CD4-positive, alpha-beta T cell treated with Interleukin-21 for 1 hour (primary cell): ENCODE measurements around the gene USP9X.
A peak's percentile ranks its signal among the peaks of the same experiment; 100 is the strongest.
"Not testable (repeated sequence)": the region's sequence is repeated elsewhere in the genome, so short reads cannot be mapped to it uniquely, and the experiment has no call there.

Source experiments
- DNase-seq: peaks from one replicate; pipeline ENCODE4 v3.0.0-alpha.2; 2020

Gene USP9X

DNA sequence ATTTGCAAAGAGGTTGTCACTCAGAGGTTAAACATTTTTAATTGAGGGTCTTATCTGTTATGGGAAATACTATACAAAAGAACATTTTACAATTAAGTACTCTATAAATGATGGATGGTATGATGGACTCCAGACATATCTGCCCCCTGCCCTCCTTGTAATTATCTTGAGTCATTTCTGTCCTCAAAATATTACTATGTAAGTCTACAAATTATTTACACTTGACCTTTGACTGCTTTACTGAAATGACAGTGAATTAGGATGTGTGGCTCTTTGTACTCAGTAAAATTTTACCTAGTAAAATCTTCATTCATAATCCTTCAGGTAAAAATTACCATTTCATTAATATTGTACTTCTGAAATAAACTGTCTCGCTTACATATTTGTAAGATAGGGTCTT is 46.5 kb downstream of the USP9X start:
- DNase-seq, result no peak

DNA sequence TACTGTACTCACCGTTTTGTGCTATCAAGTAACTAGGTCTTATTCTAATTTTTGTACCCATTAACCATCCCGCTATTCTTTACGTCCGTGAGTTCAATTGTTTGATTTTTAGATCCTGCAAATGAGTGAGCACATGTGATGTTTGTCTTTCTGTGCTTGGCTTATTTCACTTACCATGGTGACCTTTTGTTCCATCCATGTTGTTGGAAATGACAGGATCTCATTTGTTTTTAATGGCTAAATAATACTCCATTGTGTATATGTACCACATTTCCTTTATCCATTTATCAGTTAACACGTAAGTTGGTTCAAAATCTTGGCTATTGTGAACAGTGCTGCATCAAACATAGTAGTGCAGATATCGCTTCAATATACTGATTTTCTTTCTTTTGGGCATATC is 48.3 kb downstream of the USP9X start:
- DNase-seq, result no peak

DNA sequence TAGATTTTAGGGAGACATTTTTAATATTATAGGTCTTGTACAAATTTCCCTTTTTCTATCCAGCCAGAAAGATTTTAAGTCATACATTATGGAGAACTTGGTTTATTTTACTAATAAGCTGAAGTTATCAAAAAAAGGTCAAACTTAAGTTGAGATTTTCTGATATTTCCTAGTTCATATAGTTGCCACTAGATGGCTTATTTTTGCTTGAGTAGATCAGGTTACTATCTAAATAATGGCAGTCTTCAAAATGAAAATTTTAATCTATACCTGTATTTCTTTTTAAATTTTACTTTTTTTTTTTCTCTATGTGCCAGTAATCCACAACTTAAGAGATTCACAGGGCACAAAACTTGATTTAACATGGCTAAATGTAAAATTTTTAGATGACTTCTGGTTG is 52.3 kb downstream of the USP9X start:
- no peak for DNase-seq

DNA sequence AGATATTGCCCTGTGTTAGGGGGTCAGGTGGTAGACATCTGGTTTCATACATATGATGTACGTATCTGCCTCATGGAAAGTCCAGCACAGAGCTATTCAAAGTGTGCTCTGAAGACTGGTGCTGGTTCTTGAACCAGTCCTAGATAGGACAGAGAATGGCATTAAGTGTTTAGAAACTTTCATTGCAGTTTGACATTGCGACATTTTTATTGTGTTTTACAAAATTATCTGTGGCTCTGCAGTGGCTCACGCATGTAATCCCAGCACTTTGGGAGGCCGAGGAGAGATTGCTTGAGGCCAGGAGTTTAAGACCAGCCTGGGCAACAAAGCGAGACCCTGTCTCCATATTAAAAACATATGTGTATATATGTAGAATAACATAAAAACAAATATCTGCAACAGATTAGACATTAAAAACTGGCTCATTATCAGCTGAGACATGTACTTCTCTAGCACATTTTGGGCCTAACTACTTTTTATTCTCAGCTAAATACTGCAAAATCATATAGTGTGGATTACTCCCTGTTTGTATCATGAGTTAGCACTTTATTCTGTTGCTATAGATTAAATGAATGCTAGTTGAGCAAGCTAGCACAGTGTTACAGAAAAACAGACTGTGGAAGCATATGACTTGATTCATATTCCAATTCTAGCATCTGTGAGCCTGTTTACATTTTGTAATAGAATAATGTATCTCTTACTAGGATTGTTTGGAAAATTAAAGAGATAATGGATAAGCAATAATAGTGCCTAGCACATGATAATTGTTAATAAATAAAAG is 57.1 kb downstream of the USP9X start:
- no peak for DNase-seq

DNA sequence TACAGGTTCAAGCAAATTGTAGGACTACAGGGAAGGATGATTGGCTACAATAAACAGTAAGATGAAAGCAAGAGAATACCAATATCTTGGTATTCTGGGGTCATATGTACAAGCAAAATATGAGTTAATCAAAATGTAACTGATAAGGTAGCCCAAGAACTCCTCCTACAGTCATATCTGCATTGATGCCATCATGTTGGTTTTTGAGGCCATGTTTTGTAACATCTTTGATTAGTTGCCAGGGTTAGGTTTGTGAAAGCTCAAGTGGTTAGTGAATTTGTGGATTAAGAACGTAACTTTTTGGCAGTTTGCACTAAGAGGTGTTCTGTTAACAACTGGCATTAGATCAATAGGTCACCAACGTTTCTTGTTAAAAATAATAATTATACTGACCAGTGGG is 59.6 kb downstream of the USP9X start:
- no peak for DNase-seq

DNA sequence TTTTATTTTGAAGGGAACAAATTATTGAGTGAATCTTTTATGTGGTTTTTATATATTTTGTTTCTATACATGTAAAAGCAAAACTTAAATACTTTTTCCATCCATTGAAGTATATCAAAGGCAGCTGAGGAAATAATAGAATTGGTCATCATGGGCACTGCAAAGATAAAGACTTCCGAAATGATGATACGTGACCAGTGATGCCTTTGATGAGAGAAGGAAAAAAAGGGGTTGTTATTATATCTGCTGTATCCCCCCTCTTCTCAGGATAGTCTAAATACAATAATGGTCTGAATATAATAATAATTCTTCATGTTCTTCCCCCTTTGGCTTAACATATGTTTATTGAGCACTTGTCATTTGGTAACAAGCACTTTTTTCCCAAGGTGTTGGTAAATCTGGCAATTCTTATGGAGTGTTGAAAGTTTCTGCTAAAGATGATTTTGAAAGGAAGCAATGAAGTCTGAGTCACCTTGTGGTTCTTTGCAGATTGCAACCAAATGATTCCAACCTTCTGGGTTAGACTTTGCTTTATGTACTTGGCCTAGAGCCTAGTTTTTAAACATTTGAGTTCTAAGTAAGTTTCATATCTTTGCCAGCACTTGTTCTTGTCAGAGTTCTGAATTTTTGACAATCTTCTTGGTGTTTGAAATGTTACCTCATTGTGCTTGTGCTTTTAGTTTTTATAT is 60.8 kb downstream of the USP9X start:
- DNase-seq, result no peak

DNA sequence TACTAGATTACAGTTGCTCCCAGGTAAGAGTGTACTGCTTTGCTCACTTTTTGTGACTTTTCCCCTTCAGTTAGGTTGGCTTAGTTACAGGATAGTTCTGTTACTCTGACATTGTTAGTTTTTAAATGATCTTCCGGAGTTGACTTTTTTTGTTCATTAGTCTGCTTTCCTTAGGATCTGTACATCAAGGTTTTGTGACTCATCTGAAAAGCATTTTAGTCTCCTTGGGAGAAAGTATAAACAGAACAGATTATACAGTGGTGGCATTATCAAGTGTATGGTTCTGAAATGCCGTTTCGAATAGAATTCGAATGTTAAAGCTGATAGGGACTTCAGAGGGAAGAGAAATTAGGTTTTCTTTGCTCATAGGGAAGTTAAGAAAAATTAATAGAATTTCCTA is 63.3 kb downstream of the USP9X start:
- DNase-seq, result no peak

DNA sequence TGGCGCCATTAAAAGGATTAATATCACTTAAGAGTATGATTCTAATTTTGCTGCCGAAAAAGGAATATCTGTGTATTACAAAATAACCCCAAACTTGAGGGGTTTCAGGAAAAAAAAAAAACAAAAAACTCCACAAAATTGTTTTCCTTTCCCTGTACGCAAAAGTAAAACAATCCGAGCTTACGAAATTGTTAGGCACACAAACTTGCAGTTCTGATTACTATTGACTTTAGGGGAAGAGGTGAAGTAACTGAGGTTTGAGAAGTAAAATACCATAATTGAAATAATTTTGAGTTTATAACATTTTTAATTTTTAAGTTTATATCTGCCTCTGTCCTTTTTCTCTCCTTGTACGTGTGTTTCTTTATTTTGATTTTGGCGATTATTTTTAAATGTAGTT is 64.8 kb downstream of the USP9X start:
- no peak for DNase-seq

DNA sequence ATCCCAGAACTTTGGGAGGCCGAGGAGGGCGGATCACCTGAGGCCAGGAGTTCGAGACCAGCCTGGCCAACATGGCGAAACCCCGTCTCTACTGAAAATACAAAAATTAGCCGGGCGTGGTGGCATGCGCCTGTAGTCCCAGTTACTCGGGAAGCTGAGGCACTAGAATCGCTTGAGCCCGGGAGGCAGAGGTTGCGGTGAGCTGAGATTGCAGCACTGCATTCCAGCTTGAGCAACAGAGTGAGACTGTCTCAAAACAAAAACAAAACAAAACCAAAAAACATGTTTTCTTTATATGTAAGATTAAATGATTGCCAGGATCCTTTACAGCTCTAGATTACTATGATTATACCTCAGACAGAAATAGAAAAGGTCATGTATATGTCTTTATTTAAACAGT is 66.5 kb downstream of the USP9X start:
- not testable (repeated sequence) for DNase-seq

DNA sequence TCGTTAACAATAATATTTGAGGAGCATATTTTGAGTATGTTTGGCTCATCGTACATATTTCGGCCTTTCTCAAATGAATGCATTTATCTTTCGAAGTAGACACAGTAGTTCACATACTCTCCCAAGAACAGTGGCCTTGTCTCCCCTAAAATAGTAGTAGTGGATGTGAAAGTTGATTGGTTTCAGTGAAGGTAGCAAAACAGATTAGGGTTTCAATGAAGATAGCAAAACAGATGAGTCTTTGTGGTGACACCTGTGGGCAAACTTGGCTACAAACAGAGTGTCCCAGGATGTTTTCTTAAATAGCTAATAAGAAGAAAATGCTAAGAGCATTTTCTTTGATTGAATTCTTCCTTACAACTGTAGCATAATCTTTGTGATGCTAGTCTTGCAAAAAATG is 67.0 kb downstream of the USP9X start:
- DNase-seq, result no peak

DNA sequence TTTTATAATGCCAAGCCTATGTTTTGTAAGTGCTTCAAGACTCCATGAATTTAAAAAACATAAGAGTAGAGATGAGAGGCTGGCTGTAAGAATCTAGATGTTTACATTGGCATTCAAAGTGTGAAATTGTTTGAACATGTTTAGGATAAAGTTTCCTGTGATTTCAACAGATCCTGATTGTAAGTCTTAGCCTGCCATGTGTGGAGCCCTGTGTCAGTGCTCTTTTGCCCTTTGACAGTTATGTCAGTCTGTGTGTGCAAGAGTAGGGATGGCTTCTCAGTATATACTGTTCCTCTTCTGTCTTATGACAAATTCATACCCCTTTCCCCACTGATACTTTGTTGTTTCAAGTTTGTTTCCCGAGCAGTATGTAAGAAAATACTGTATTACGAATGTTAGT is 68.2 kb downstream of the USP9X start:
- DNase-seq, result no peak

DNA sequence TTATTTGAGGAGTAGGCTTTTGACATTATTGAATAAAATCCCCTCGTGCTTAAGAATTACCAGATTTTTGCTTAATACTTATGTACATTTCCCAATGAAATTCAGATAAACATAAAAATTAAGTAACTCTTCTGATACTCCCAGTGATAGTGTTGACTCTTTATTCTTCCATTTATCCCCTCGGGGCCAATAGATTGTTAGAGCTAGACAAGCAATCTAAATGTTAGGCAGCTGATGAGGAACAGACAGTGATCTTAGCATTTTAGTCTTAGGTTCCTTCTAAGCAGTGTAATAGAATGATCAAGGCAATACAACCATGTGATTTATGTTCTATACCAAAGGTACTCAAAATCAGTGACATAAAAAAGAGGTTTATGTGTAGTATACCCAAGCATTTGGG is 68.7 kb downstream of the USP9X start:
- no peak for DNase-seq

DNA sequence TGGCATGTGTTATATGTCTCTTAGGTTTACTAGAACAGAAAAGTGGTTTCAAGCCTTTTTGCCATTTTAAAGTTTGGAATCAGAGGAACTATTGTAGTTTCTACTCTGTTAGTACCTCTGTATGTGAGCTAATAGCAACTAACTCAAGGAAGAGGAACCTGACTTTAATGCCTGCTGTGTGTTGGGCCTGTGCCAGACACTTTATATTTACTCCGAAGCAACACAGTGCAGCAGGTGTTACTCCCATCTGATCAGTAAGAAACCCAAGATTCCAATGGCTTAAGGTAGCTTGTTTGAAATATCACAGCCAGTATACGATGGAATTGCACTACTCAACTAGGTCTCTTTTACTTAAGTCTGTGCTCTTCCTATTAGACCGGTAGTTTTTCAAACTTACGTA is 79.2 kb downstream of the USP9X start:
- no peak for DNase-seq

DNA sequence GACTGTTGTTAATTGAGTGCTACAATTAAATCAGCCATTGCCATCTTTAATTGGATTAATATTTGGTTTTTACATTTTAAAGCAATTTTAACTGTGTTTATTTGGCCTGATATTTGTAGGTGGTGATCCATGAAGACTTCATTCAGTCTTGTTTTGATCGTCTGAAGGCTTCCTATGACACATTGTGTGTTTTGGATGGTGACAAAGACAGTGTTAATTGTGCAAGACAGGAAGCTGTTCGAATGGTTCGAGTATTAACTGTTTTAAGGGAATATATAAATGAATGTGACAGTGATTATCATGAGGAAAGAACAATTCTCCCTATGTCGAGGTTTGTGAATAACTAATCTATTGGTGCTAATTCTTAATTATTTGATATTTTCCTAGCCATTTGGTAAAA is 82.6 kb downstream of the USP9X start:
- no peak for DNase-seq

DNA sequence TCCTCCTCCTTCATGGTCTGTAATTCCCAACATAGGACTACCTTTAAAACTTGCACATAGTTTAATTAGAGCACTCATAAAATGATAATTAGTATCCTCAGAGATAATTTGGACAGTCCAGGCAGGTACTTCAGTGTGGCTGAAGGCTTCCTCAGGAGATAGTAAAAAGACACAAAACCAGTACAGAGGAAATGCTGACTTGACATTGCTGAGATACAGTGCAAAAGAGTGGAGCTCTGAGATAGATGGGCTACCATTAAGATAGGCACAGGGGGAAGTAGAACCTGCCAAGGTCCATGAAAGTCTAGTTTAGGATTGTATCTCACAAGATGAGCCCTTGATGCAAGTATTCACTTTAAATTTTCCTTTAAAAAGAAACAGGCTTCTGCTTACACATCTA is 91.0 kb downstream of the USP9X start:
- DNase-seq, result no peak

DNA sequence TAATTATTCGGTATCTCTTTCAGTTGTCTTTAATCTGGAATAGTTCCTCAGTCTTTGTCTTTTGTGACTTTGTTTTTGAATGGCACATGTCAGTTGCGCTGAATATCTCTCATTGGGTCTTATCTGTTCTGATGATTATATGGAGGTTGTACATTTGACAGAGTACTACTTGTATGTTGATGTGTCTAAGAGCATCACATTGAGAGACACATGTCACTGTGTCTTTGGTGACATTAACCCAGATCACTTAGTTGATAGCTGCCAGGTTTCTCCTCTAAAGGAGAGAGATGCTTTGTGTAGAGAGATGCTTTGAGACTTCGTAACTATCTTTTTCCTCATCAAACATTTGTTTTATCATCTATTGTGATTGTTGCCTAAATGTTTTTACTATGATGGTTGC is 92.1 kb downstream of the USP9X start:
- DNase-seq, result no peak

DNA sequence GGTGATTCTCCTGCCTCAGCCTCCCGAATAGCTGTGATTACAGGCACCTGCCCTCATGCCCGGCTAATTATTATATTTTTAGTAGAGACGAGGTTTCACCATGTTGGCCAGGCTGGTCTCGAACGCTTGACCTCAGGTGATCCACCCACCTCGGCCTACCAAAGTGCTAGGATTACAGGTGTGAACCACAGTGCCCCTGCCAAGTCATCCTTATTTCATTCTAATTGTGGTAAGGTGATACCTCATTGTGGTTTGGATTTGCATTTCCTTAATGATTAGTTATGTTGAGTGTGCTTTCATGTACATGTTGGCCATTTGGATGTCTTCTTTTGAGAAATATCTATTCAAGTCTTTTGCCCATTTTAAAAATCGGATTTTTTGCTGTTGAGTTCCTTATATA is 93.0 kb downstream of the USP9X start:
- peak; percentile 26 for DNase-seq

DNA sequence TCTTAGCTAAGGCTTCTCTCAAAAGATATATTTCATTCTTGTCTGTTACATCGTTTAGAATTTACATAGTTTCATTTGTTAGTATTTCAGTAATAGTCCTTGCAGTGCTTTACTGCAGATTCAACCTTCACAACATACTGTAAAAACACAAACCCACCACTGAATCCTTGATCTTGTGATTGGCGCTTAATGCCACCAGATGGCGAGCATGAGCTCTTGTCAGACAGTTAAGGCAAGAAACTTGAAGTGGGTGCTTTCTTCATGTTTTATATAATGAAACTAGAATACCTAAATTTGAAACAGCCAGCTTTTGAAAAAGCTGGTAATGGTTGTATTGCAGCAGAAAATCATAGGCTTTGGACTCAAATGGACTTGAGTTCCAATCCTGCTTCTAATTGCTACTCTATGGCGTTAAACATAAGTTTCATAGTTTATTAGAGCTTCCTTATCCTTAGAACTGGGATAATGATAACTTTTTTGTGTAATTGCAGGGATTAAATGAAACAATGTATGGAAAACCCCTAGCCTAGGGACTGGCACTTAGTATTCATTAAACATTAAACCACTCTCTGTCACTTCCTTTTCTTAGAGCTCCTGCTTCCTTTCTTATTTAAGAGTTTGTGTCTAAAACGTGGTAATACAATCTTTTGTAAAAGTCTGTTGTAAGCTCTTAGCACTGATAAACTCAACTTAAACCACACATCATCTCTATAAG is 95.1 kb downstream of the USP9X start:
- DNase-seq, result peak; percentile 62

DNA sequence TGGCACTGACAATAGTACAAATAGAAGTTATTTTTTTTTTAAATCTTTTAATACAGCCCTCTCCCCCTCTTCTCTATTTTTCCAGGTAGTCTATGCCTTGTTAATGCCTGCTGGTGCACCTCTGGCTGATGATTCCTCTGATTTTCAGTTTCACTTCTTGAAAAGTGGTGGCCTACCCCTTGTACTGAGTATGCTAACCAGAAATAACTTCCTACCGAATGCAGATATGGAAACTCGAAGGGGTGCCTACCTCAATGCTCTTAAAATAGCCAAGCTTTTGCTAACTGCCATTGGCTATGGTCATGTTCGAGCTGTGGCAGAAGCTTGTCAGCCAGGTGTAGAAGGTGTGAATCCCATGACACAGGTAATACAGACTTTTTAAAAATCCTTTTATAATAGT is 99.1 kb downstream of the USP9X start:
- DNase-seq, result no peak

DNA sequence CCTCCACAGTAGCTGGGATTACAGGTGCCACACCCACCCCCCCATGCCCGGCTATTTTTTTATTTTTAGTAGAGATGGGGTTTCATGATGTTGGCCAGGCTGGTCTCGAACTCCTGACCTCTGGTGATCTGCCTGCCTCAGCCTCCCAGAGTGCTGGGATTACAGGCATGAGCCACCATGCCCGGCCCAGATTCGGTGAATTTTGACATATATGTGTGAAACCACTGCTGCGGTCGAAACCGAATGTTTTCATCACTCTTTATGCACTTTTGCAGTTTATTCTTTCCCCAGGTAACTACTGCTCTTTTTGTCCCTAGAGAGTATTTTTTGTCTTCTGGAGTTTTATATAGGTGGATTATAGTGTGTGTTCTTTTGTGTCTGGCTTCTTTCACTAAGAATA is 101.7 kb downstream of the USP9X start:
- not testable (repeated sequence) for DNase-seq

DNA sequence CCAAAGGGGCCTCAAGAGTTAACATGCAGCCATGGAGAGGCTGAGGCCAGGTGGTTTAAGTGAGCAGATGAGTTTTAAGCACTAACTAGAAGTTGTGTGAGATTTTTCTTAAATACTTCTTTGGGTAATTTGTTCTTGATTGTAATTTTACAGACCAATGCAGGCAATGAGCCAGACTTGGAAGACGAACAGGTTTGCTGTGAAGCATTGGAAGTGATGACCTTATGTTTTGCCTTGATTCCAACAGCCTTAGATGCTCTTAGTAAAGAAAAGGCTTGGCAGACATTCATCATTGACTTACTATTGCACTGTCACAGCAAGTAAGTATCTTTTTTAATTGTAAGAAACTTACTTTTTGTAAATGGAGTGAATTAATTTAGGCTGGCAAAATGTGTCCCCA is 103.9 kb downstream of the USP9X start:
- no peak for DNase-seq

DNA sequence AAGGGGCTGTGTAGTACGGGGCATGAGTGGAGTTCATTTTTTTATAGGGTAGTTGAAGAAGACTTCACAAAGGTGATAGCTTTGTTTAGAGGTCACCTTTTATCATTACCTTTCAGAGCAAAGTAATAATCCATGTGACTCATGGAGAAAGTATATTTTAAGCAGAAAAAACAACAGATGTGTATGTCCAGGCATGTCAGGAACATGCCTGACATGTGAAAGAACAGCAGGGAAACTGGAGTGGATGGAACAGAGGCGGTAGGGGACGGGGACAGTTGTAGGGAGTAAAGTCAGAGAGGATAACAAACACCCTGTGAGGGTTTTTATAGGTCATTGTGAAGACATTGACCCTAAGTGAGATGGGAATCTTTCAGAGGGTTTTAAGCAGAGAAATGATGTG is 107.6 kb downstream of the USP9X start:
- DNase-seq, result no peak

DNA sequence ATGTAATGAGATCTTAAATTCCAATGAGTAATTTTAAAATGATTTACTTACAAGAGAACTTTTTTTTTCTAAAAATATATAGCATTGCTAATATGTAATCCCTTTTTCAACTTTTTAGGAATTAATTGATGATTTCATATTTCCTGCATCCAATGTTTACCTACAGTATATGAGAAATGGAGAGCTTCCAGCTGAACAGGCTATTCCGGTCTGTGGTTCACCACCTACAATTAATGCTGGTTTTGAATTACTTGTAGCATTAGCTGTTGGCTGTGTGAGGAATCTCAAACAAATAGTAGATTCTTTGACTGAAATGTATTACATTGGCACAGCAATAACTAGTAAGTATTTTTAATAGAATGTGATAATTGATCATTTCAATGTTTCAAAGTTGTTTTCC is 113.2 kb downstream of the USP9X start:
- DNase-seq, result no peak

DNA sequence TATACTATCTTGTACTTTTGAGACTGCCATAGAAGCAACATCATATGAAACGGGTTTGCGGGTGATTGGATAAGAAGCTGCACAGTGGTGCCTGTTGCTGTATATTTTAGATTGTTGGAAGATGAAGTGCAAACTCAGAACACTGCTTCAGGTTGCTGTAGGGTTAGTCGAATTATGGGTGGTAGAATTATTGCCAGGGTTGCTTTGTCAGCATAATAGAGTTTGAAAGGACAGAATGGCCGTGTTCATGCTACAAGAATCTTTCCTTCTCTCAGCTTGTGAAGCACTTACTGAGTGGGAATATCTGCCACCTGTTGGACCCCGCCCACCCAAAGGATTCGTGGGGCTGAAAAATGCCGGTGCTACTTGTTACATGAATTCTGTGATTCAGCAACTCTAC is 115.5 kb downstream of the USP9X start:
- DNase-seq, result no peak
